Parathyroid adenoma (tissue), 2 donors: ENCODE results near the gene SNX3.

Experiments
- H2AFZ ChIP-seq: fragments of 300-600 bp; sonication (generic); one replicate; pipeline ENCODE4 v1.7.0; 2017; ENCODE audit warnings: antibody characterized with exemption, mild to moderate bottlenecking
- H3K27ac ChIP-seq: fragments of 300-600 bp; sonication (generic); one replicate; pipeline ENCODE4 v1.7.0; 2017
- H3K27me3 ChIP-seq: fragments of 300-600 bp; sonication (generic); one replicate; pipeline ENCODE4 v1.7.0; 2017; ENCODE audit warnings: low read length; ENCODE audit not compliant: control insufficient read depth, insufficient read depth
- H3K36me3 ChIP-seq: fragments of 300-600 bp; sonication (generic); one replicate; pipeline ENCODE4 v1.7.0; 2017; ENCODE audit warnings: low read length; ENCODE audit not compliant: control insufficient read depth, insufficient read depth
- H3K4me1 ChIP-seq: fragments of 300-600 bp; sonication (generic); one replicate; pipeline ENCODE4 v1.7.0; 2017; ENCODE audit warnings: control low read depth
- H3K4me2 ChIP-seq: fragments of 300-600 bp; sonication (generic); one replicate; pipeline ENCODE4 v1.7.0; 2017; ENCODE audit warnings: low read length
- H3K4me3 ChIP-seq: fragments of 300-600 bp; sonication (generic); one replicate; pipeline ENCODE4 v1.7.0; 2017; ENCODE audit warnings: low read depth, low read length
- H3K79me2 ChIP-seq: fragments of 300-600 bp; sonication (generic); one replicate; pipeline ENCODE4 v1.7.0; 2017; ENCODE audit warnings: control low read depth
- H3K9ac ChIP-seq: fragments of 300-600 bp; sonication (generic); one replicate; pipeline ENCODE4 v1.7.0; 2017; ENCODE audit warnings: mild to moderate bottlenecking
- H3K9me3 ChIP-seq: fragments of 300-600 bp; sonication (generic); one replicate; pipeline ENCODE4 v1.7.0; 2017; ENCODE audit warnings: low read length; ENCODE audit not compliant: control insufficient read depth
- CTCF ChIP-seq: fragments of 300-600 bp; sonication (generic); IDR thresholded peaks from one replicate; pipeline ENCODE4 v1.7.0; 2017; ENCODE audit warnings: antibody characterized with exemption, mild to moderate bottlenecking
- donor health status: primary hyperparathyroidism.

The SNX3 gene

GRCh38 chr6:108161724-108162282 lies 99.0 kb downstream of the SNX3 start:
- H3K27me3 ChIP-seq, result peaks cover 40% of the 10 kb centered on the region
- H3K36me3 ChIP-seq, result no peaks in the 10 kb centered on the region
- no peak overlapping the region for H3K9ac ChIP-seq
- no peak overlapping the region for H3K4me3 ChIP-seq
- no peaks in the 10 kb centered on the region for H3K9me3 ChIP-seq
- no peaks in the 10 kb centered on the region for H3K4me1 ChIP-seq
- H3K27ac ChIP-seq, result no peak overlapping the region
- TF ChIP-seq CTCF, result no peak
- H3K79me2 ChIP-seq, result no peaks in the 10 kb centered on the region
- H2AFZ ChIP-seq, result no peak overlapping the region
- no peak overlapping the region for H3K4me2 ChIP-seq
